Neural progenitor cell (in vitro differentiated cells): Measurements from ENCODE around the gene NCKAP5. TPM values are rescaled to one million over a fixed set of nuclear protein-coding genes. Genes with fewer than 3 reads are reported as not detected.
A peak's percentile ranks its signal among the peaks of the same experiment; 100 is the strongest.

ENCODE experiments used
- DNase-seq: peaks from one replicate; pipeline ENCODE4 v3.0.0-alpha.2; 2016; ENCODE audit warnings: low spot score
- H2AFZ ChIP-seq: fragments of 200-600 bp; sonication (generic); replicated peaks from 2 replicates; pipeline ENCODE4 v1.6.1; 2016; ENCODE audit warnings: antibody characterized with exemption
- H3F3A ChIP-seq: fragments of 200-600 bp; sonication (generic); 2 replicates; pipeline ENCODE4 v1.6.1; 2016; ENCODE audit warnings: antibody characterized with exemption, low read depth
- H3K27ac ChIP-seq: fragments of 200-600 bp; sonication (generic); 2 replicates; pipeline ENCODE4 v1.5.1; 2016; ENCODE audit warnings: mild to moderate bottlenecking
- H3K27me3 ChIP-seq: fragments of 200-600 bp; sonication (generic); 2 replicates; pipeline ENCODE4 v1.6.1; 2016; ENCODE audit warnings: mild to moderate bottlenecking, moderate library complexity
- H3K36me3 ChIP-seq: fragments of 200-600 bp; sonication (generic); 2 replicates; pipeline ENCODE4 v1.5.1; 2016
- H3K4me1 ChIP-seq: fragments of 200-600 bp; sonication (generic); 2 replicates; pipeline ENCODE4 v1.6.1; 2016; ENCODE audit warnings: mixed run types
- H3K4me2 ChIP-seq: fragments of 200-600 bp; sonication (generic); 2 replicates; pipeline ENCODE4 v1.6.1; 2016
- H3K4me3 ChIP-seq: fragments of 200-600 bp; sonication (generic); 2 replicates; pipeline ENCODE4 v1.5.1; 2016
- H3K79me2 ChIP-seq: fragments of 200-600 bp; sonication (generic); 2 replicates; pipeline ENCODE4 v1.6.1; 2016; ENCODE audit warnings: low read depth
- H3K9ac ChIP-seq: fragments of 200-600 bp; sonication (generic); 2 replicates; pipeline ENCODE4 v1.6.1; 2016
- H3K9me3 ChIP-seq: fragments of 200-600 bp; sonication (generic); 2 replicates; pipeline ENCODE4 v1.5.1; 2016; ENCODE audit warnings: low read depth
- H4K20me1 ChIP-seq: fragments of 200-600 bp; sonication (generic); 2 replicates; pipeline ENCODE4 v1.6.1; 2016; ENCODE audit warnings: low read depth
- H3K27ac Mint-ChIP-seq: 3 replicates; pipeline ENCODE4 v1.8.0; 2021; ENCODE audit warnings: mixed read lengths
- H3K27me3 Mint-ChIP-seq: 2 replicates; pipeline ENCODE4 v1.8.0; 2022; ENCODE audit warnings: low read depth, mild to moderate bottlenecking, inconsistent platforms, moderate library complexity, mixed read lengths; ENCODE audit not compliant: insufficient read depth
- H3K36me3 Mint-ChIP-seq: 3 replicates; pipeline ENCODE4 v1.8.0; 2021; ENCODE audit warnings: mixed read lengths
- H3K4me1 Mint-ChIP-seq: 3 replicates; pipeline ENCODE4 v1.8.0; 2021; ENCODE audit warnings: mixed read lengths
- H3K4me3 Mint-ChIP-seq: 3 replicates; pipeline ENCODE4 v1.8.0; 2021; ENCODE audit warnings: mild to moderate bottlenecking, moderate library complexity, mixed read lengths
- H3K9me3 Mint-ChIP-seq: 3 replicates; pipeline ENCODE4 v1.8.0; 2020; ENCODE audit warnings: mixed read lengths
- CTCF ChIP-seq: fragments of 200-600 bp; sonication (generic); IDR thresholded peaks from 2 replicates; pipeline ENCODE4 v1.5.1; 2017; ENCODE audit warnings: antibody characterized with exemption, mild to moderate bottlenecking
- EZH2 ChIP-seq: fragments of 200-600 bp; sonication (generic); IDR thresholded peaks from 2 replicates; pipeline ENCODE4 v1.6.1; 2017; ENCODE audit warnings: antibody characterized with exemption, mild to moderate bottlenecking, moderate library complexity
- EZH2phosphoT487 ChIP-seq: fragments of 200-600 bp; sonication (generic); IDR thresholded peaks from 2 replicates; pipeline ENCODE4 v1.6.1; 2017; ENCODE audit warnings: antibody characterized with exemption
- total RNA-seq: library from RNA; depleted of rRNA; stranded (reverse); fragments of >200 nt; gene quantifications from 2 replicates; pipeline ENCODE4 v1.2.3, GENCODE V29; 2015; ENCODE audit warnings: low replicate concordance

Gene NCKAP5
- total RNA-seq, 1 donor from 2014 or later, result 0.47 TPM

GRCh38 chr2:132766573-132766972 is 801.7 kb downstream of the NCKAP5 start:
- H3F3A ChIP-seq, result no peaks in the 10 kb centered on the region
- H3K79me2 ChIP-seq, result no peaks in the 10 kb centered on the region
- no peak overlapping the region for H2AFZ ChIP-seq
- H4K20me1 ChIP-seq, result no peaks in the 10 kb centered on the region
- H3K36me3 ChIP-seq, result no peaks in the 10 kb centered on the region
- Mint-ChIP-seq H3K36me3 (peaks cover 21% of the 10 kb centered on the region), H3K27me3 (no peaks in the 10 kb centered on the region), H3K9me3 (peaks cover 16% of the 10 kb centered on the region), H3K27ac (no peak overlapping the region), H3K4me1 (peaks cover 5% of the 10 kb centered on the region), H3K4me3 (no peak overlapping the region)
- H3K9ac ChIP-seq, result no peak overlapping the region
- no peak overlapping the region for H3K27ac ChIP-seq
- no peak overlapping the region for H3K4me3 ChIP-seq
- no peaks in the 10 kb centered on the region for H3K4me1 ChIP-seq
- no peaks in the 10 kb centered on the region for H3K9me3 ChIP-seq
- H3K4me2 ChIP-seq, result no peak overlapping the region
- no peaks in the 10 kb centered on the region for H3K27me3 ChIP-seq
- no peak for TF ChIP-seq EZH2phosphoT487
- TF ChIP-seq EZH2, result no peak
- no peak for TF ChIP-seq CTCF
- no peak for DNase-seq

GRCh38 chr2:132761437-132761836 is 806.8 kb downstream of the NCKAP5 start:
- Histone ChIP-seq H2AFZ (no peak overlapping the region), H3K9ac (no peak overlapping the region), H3K79me2 (no peaks in the 10 kb centered on the region), H3K9me3 (peaks cover 3% of the 10 kb centered on the region), H3K27ac (no peak overlapping the region), H3K4me3 (no peak overlapping the region), H3K4me1 (peaks cover 14% of the 10 kb centered on the region), H3K4me2 (no peak overlapping the region), H3F3A (no peaks in the 10 kb centered on the region), H3K36me3 (no peaks in the 10 kb centered on the region), H3K27me3 (no peaks in the 10 kb centered on the region), H4K20me1 (no peaks in the 10 kb centered on the region)
- no peak overlapping the region for H3K27ac Mint-ChIP-seq
- no peaks in the 10 kb centered on the region for H3K27me3 Mint-ChIP-seq
- TF ChIP-seq EZH2 (no peak), CTCF (no peak), EZH2phosphoT487 (no peak)
- peaks cover 36% of the 10 kb centered on the region for H3K4me1 Mint-ChIP-seq
- H3K9me3 Mint-ChIP-seq, result peaks cover 2% of the 10 kb centered on the region
- H3K36me3 Mint-ChIP-seq, result peaks cover 2% of the 10 kb centered on the region
- no peak for DNase-seq
- H3K4me3 Mint-ChIP-seq, result no peak overlapping the region

- Histone ChIP-seq H3F3A (no peaks in the 10 kb centered on the region), H3K27ac (peak overlapping the region; percentile 31), H3K4me1 (peaks cover 14% of the 10 kb centered on the region), H2AFZ (peak overlapping the region; percentile 19), H3K36me3 (no peaks in the 10 kb centered on the region), H3K4me3 (no peak overlapping the region), H3K4me2 (peak overlapping the region; percentile 21), H3K9ac (no peak overlapping the region), H3K27me3 (no peaks in the 10 kb centered on the region), H3K9me3 (peaks cover 3% of the 10 kb centered on the region), H3K79me2 (no peaks in the 10 kb centered on the region), H4K20me1 (no peaks in the 10 kb centered on the region)
- Mint-ChIP-seq H3K27ac (no peak overlapping the region), H3K4me3 (no peak overlapping the region), H3K36me3 (peaks cover 2% of the 10 kb centered on the region), H3K4me1 (peaks cover 39% of the 10 kb centered on the region), H3K27me3 (no peaks in the 10 kb centered on the region), H3K9me3 (peaks cover 2% of the 10 kb centered on the region)
- no peak for TF ChIP-seq CTCF
- no peak for TF ChIP-seq EZH2phosphoT487
- TF ChIP-seq EZH2, result no peak
- DNase-seq, result no peak
Observed at GRCh38 chr2:132760971-132761370, 807.3 kb downstream of the NCKAP5 start.
